ENCODE measurements around the gene TOR1B. TPM values are rescaled to one million over a fixed set of nuclear protein-coding genes. Genes with fewer than 3 reads are reported as not detected.

The TOR1B gene
- total and polyA plus RNA-seq, 2 donors from 2014 or later: 10.1 to 21.4 TPM

DNA sequence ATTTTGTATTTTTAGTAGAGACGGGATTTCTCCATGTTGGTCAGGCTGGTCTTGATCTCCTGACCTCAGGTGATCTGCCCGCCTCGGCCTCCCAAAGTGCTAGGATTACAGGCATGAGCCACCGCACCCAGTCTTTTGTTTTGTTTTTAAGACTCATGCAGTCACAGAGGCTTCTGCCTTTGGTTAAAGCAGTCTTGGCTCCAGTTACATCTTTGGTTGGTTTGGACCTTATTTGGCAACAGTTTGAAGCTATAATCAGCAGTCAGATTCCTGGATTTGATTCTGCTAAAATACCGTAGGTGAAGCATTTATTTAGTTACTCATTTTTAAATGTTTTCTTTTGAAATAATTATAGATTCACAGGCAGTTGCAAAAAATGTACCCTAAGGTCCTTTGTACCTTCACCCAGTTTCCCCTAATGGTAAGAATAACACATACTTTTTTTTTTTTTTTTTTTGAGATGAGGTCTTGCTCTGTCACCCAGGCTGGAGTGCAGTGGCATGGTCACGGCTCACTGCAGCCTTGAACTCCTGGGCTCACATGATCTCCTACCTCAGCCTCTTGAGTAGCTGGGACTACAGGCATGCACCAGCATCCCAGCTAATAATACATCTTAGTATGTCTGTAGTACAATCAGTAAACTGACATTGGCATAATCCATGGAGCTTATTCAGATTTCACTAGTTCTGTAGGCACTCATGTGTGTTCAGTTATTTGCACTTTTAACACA is 48.0 kb downstream of the TOR1B start:
- H3K4me1 ChIP-seq (ENCODE audit: control insufficient read depth in 2 of 3, insufficient read depth in 2 of 3, low read depth in 1 of 3, low read length in 3 of 3): peaks cover 0 to 7% (median 2%) of the 10 kb centered on the region in 3 donors
- no peaks in the 10 kb centered on the region for H3K9me3 ChIP-seq (ENCODE audit: control insufficient read depth in 2 of 3, insufficient read depth in 1 of 3, low read length in 3 of 3)
- intact Hi-C loops (cut with DNase I): no loop called here
- peaks cover 7 to 30% (median 25%) of the 10 kb centered on the region in 3 donors for H3K36me3 ChIP-seq (ENCODE audit: control insufficient read depth in 2 of 3, insufficient read depth in 3 of 3, low read length in 3 of 3)
- H3K9ac ChIP-seq (ENCODE audit: low read length in 3 of 3): no peak overlapping the region
- FAIRE-seq (no peak), DNase-seq (peak in 2 of 5 donors; percentile 16 to 37)
- TF ChIP-seq, protein P1, sequence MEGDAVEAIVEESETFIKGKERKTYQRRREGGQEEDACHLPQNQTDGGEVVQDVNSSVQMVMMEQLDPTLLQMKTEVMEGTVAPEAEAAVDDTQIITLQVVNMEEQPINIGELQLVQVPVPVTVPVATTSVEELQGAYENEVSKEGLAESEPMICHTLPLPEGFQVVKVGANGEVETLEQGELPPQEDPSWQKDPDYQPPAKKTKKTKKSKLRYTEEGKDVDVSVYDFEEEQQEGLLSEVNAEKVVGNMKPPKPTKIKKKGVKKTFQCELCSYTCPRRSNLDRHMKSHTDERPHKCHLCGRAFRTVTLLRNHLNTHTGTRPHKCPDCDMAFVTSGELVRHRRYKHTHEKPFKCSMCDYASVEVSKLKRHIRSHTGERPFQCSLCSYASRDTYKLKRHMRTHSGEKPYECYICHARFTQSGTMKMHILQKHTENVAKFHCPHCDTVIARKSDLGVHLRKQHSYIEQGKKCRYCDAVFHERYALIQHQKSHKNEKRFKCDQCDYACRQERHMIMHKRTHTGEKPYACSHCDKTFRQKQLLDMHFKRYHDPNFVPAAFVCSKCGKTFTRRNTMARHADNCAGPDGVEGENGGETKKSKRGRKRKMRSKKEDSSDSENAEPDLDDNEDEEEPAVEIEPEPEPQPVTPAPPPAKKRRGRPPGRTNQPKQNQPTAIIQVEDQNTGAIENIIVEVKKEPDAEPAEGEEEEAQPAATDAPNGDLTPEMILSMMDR (IDR thresholded peaks at IDR 0.05; ENCODE audit: borderline replicate concordance, extremely low read depth, insufficient read depth): no peak
- no peaks in the 10 kb centered on the region for H3K27me3 ChIP-seq (ENCODE audit: control insufficient read depth, insufficient read depth, low read length)
- H3K4me3 ChIP-seq (ENCODE audit: low read length in 3 of 3): no peak overlapping the region
- peak overlapping the region; percentile 52 to 69 for H3K27ac ChIP-seq (ENCODE audit: low read depth in 2 of 2, low read length in 2 of 2)

DNA sequence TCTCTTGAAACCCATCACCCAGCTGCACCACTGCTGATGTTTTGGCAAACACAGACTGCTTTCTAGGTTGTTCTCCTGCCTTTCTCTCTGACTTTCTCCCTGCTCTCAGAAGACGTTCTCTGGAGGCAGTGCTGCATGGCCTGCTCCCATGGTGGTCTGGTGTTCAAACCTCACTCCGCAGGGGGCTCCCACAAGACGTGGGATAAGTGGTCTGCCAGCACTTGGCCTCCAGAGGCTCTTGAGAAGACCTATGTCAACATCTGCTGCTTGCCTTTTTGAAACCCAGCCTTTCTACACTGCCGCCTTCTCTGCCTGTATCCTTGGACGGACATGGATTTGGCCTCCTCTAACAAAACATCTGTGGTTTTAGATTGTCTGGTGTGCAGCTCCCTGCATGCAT is 48.8 kb downstream of the TOR1B start:
- DNase-seq (no peak), FAIRE-seq (no peak)
- no peak overlapping the region for H3K4me3 ChIP-seq (ENCODE audit: low read length in 3 of 3)
- H3K4me1 ChIP-seq (ENCODE audit: control insufficient read depth in 2 of 3, insufficient read depth in 2 of 3, low read depth in 1 of 3, low read length in 3 of 3): peaks cover 0 to 7% (median 2%) of the 10 kb centered on the region in 3 donors
- no peaks in the 10 kb centered on the region for H3K27me3 ChIP-seq (ENCODE audit: control insufficient read depth, insufficient read depth, low read length)
- no peak overlapping the region for H3K27ac ChIP-seq (ENCODE audit: low read depth in 2 of 2, low read length in 2 of 2)
- H3K36me3 ChIP-seq (ENCODE audit: control insufficient read depth in 2 of 3, insufficient read depth in 3 of 3, low read length in 3 of 3): peaks cover 7 to 37% (median 25%) of the 10 kb centered on the region in 3 donors
- H3K9me3 ChIP-seq (ENCODE audit: control insufficient read depth in 2 of 3, insufficient read depth in 1 of 3, low read length in 3 of 3): no peaks in the 10 kb centered on the region
- H3K9ac ChIP-seq (ENCODE audit: low read length in 3 of 3): no peak overlapping the region
- intact Hi-C loops (cut with DNase I): no loop called here
- TF ChIP-seq, protein P1 (IDR thresholded peaks at IDR 0.05; ENCODE audit: borderline replicate concordance, extremely low read depth, insufficient read depth): no peak

DNA sequence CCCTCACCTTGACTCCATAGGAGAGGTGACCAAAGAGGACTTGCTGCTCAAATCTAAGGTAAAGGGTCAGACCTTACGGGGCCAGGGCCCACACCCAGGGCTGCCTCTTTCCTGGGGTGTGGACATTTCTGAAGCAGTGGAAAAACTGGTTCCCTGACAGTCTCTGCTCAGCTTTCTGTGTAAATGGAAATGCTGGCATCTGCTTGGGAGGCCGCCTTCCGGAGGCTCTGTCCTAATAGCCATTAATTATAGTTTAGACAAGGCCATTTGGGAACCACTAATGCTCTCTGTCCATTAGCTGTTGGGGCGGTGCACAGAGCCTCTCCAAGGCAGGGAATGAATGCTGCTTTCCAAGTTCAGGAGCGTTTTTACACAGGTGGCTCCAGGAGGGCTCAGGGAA is 49.6 kb downstream of the TOR1B start:
- TF ChIP-seq, protein P1 (IDR thresholded peaks at IDR 0.05; ENCODE audit: borderline replicate concordance, extremely low read depth, insufficient read depth): no peak
- intact Hi-C loops (cut with DNase I): no loop called here
- no peak overlapping the region for H3K9ac ChIP-seq (ENCODE audit: low read length in 3 of 3)
- no peak for FAIRE-seq
- peaks cover 0 to 7% (median 2%) of the 10 kb centered on the region in 3 donors for H3K4me1 ChIP-seq (ENCODE audit: control insufficient read depth in 2 of 3, insufficient read depth in 2 of 3, low read depth in 1 of 3, low read length in 3 of 3)
- H3K9me3 ChIP-seq (ENCODE audit: control insufficient read depth in 2 of 3, insufficient read depth in 1 of 3, low read length in 3 of 3): no peaks in the 10 kb centered on the region
- H3K27me3 ChIP-seq (ENCODE audit: control insufficient read depth, insufficient read depth, low read length): no peaks in the 10 kb centered on the region
- no peak overlapping the region for H3K4me3 ChIP-seq (ENCODE audit: low read length in 3 of 3)
- peaks cover 7 to 37% (median 25%) of the 10 kb centered on the region in 3 donors for H3K36me3 ChIP-seq (ENCODE audit: control insufficient read depth in 2 of 3, insufficient read depth in 3 of 3, low read length in 3 of 3)
- DNase-seq: peak in 1 of 5 donors; percentile 3
- H3K27ac ChIP-seq (ENCODE audit: low read depth in 2 of 2, low read length in 2 of 2): no peak overlapping the region

Measured in kidney (tissue), 14 donors.